ENCODE measurements around the gene SASH1. TPM values are rescaled to one million over a fixed set of nuclear protein-coding genes. Genes with fewer than 3 reads are reported as not detected.

The SASH1 gene
- total RNA-seq, 1 donor from 2014 or later, result 91.9 TPM

GRCh38 chr6:148460876-148461646 is 118.4 kb downstream of the SASH1 start:
- DNase-seq, result no peak

- DNase-seq, result peak; percentile 78
Measured at GRCh38 chr6:148461986-148462577, 119.4 kb downstream of the SASH1 start.

DNA sequence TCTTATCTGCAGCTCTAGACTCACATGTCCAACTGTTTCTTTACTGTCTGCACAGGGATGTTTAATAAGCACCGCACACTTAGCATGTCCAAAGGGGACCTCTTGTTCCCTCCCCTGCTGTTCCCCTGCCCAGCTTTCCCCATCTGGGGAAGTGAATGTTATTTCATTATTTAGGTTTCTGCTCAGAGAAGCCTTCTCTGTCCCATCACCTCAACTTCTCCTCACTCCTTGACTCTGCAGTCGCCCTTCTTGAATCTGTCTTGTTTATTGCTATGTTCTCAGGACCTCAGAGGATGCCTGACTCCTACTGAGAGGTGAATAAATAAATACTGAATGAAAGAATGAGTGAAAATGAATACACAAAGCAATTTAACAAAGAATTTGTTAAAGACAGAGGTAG is 121.0 kb downstream of the SASH1 start:
- no peak for DNase-seq

DNA sequence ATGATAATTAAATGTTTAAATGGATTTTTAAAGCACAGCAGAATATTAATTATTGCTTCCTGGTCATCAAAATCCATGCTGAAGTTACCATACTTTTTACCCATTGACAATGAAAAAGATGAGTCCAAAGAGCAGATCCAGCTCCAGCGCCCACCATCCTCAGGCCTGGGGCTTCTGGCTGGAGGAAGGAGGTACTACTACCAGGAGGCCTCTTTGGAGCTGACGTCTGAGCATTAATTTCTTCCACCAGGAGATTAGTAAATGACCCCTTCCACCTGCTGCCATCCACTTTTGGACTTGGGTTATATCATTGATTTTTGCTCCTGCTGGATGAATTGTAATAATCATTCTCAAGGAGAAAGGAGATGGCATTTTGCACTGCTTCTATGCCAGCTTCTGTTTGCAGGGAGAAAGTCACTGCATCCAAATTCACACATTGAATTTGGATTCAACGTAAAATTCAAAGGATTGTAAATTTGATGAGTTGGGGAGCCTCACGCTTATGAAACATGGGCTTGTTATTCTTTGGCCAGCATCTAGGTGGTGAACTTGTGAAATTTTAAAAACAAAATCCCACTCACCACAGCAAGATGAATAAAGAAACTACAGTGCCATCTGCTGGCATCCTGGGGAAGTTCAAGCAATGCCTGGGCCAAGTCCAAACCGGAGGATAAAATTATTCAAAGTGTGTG is 121.8 kb downstream of the SASH1 start:
- DNase-seq, result peak; percentile 92

DNA sequence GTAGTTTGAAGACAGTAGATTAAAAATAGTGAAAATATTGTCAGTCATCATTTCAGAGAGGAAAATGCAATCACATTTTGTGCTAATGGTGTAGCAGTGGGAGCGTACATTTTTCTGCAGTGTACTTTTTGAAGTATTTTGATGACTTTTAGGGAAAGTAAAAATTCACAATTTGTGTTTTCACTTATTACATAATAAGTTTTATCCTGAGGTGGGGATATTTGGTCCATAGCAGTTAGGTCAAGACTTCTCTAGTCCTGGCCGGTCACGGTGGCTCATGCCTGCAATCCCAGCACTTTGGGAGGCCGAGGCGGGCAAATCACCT is 122.3 kb downstream of the SASH1 start:
- DNase-seq, result no peak

GRCh38 chr6:148465670-148466069 is 123.0 kb downstream of the SASH1 start:
- DNase-seq, result no peak

DNA sequence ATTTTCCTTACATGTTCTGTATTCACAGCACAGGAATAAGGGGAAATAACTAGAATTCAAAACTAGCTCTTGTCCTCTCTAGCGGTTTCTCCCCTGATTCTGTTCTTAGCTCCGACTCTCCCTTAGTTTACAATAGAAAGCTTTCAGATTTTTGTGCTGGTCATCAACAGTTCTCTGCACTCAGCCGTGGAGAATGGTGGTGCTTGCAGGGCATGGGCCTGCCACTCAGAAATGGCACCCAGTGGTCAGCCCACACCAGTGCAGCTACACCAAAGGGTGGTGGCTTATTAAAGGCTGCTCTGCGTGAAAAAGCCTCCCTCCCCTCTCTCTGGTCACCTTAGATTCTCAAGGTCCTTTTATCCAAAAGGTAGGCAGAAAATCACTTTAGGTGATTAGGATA is 123.5 kb downstream of the SASH1 start:
- no peak for DNase-seq

DNA sequence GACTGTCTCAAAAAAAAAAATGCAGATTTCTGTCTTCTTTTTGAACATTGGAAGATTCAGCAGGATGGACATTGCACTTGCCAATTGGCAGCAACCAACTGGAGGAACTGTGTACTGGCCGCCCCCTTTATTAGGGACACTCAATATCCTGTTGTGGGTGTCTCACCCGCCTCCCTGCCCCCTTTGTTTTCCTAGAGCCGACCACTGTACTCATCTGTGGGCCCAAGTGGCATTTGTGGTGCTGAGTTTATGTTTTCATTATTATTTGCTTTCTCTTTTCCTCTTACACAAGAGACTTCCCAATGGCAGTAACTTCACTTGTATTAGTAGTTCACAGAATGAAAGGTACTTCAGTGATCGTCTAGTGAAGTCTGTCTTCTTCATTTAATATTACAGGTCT is 125.3 kb downstream of the SASH1 start:
- DNase-seq, result no peak

- DNase-seq, result no peak
Measured at GRCh38 chr6:148470156-148470555, 127.5 kb downstream of the SASH1 start.

DNA sequence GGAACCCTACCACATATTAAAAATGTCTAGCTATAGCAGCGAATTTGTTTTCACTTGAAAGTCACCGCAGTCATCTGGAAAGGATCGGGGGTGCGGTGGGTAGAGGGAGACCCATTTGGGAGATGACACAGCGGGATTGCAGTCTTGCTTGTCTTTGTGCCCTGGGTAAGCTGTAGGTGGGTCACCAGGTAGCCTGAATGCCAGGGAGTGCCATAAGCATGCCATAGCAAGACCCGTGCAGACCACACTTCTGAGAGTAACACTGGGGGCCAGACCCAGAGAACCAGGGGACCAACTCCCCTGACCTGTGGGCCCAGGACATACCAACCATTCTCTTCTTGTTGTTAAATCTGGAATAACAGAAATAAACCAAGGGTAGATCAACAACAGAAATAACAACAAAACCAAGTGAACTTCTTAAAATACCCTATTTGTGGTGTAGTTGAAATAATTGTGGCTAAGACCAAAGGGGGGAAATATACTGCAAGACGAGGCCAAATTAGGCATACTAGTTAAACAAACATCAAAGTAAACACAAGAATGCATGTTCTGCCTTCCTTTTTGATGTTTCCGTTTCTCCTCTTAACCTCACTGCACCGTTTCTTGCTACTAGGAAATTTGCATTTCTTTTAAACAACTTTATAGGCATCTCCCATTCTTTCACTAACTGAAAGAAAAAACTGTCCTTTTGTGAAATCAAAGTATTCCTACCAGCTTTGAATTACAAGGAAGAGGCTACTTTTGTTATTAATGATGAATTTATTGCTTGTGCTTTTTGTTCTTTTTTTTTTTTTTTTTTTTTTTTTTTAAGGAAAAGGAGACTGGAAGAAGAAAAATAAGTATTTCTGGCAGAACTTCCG is 128.2 kb downstream of the SASH1 start:
- no peak for DNase-seq

DNA sequence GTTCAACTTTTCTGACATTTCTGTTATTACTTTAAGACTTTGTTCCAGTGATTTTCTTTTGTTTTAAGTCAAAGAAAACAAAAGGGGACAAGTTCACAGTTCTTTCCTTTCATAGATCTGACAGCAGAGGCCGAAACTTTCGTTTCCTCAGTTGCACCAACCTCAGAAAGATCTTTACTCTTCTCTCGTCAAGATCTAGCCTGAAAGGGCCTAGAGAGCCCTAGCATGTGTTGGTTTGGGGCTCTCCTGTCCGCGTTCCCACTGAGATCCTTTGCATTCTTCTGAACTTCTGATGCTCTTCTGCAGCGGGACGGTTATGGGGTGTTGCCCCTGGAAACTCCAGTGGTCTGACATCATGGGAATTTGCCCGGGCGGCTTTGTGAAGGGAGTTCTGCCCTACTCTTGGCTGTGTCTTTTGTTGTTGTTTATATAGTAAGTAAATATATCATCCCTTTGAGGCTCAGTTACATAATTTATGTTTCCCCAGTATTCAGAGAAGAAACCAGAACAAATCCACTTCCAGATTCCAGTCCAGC is 129.1 kb downstream of the SASH1 start:
- DNase-seq, result peak; percentile 44

DNA sequence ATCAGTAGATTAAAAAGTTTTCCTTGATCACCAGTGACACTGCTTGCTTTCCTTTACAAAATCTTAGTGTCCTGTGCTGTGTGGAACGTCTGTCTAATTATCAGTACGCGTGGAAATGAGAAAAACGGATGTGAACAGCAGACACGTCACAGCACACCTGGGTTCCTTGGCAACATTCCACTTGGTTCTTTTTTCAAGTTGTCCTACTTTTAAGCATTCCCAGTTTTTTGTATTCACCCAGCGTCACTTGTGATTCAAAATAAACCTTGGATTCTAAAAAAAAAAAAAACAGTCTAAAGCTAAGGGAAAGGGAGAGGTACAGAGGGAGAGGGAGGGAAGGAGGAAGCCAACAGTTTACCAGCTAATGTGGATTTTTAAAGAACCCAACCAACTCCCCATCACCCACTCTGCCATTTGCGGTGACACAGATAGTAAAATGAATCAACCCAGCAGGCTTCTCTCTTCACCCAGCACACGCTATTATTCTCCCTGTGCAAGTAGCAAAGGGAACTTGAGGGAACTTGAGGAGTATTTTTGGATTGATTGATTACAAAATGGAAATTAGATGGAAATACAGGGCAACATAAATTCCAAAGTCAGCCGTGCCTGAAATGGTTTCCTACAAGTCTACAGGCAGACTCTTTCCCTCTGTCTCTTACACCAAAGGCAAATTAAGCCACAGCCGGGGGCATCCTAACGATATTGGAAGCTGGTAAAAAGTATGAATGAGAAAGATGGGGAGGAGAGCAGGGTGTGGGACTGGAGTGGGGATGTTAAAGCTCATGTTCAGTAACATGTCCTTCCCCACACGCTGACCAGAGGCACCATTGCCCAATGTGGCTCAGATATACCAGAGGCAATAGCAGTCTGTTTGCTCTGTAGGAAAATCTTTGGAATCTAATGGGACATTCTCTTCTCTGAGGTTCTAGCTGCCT is 129.8 kb downstream of the SASH1 start:
- DNase-seq, result peak; percentile 74

DNA sequence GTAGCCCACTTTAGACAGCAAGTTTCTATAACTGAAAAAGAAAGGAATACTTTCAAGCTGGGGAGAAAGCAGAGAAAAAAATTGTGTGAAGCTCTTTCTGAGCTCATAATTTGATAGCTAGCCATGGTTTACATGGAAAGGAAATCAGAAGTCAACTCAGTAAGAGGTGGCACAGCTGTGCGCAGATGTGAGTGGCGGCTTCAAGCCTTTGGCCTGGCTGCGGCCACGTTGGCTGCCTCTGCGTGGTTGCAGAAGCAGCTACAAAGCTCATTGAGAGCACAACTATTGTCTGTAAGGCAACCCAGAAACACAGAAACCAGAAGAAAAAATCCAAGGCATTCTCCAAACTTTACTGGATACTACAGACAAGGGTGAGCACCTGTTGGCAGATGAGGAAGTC is 136.9 kb downstream of the SASH1 start:
- no peak for DNase-seq

- DNase-seq, result no peak
Measured at GRCh38 chr6:148487461-148487860, 144.8 kb downstream of the SASH1 start.

- DNase-seq, result no peak
Measured at GRCh38 chr6:148491638-148492251, 149.1 kb downstream of the SASH1 start.

DNA sequence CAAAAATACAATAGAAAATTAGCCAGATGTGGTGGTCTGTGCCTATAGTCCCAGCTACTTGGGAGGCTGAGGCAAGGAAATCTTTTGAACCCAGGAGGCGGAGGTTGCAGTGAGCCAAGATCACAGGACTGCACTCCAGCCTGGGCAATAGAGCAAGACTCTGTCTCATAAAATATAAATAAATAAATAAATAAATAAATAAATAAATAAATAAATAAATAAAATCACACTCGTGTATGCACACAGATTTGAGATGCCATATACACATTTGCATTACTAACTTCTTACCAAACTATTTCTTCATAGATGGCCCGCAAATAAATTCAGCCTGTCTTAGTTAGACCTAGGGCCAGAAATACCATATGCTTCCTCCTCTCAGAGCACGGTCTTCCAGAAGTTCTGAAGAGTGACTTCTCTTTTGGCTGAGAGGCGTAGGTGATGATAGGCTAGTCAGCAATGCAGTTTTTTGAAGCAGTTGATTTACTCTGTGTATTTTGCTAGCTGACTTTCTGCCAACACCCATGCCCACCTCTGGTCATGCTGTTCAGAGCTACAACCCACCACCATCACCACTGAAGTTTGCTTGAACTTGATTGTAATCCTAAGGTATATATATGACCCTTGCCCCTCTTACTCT is 150.1 kb downstream of the SASH1 start:
- no peak for DNase-seq

DNA sequence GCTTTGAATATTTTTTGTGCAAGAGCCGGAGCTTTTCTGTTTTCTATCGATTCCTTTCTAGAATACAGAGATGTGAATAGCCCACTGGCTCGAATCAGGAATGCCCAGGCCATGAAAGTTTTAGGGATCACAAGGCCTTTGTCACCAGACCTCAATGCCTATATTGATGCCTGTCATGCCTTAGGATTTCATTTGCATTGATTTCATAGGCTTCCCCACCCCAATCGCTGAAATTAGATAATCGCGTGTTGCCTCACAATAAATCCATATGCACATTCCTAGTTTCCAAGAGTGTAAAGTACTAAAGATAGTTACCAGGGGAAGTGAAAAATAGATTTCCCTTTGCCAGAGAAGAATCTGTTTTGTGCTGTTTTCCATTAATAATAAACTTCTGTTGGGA is 150.8 kb downstream of the SASH1 start:
- DNase-seq, result no peak

GRCh38 chr6:148494226-148494625 is 151.6 kb downstream of the SASH1 start:
- no peak for DNase-seq

- DNase-seq, result no peak
Measured at GRCh38 chr6:148495029-148495428, 152.4 kb downstream of the SASH1 start.

- DNase-seq, result no peak
Measured at GRCh38 chr6:148497257-148497656, 154.6 kb downstream of the SASH1 start.
